ENCODE measurements around the gene ZNF512.

GRCh38 chr2:27647289-27647688, 64.4 kb downstream of the ZNF512 start:
- TF ChIP-seq CTCF (conservative IDR thresholded peaks at IDR 0.05; ENCODE audit: low read length): no peak
- no peak for TF ChIP-seq EZH2phosphoT487 (IDR thresholded peaks at IDR 0.05; ENCODE audit: borderline replicate concordance)
